Left colon (tissue), 2 donors: ENCODE measurements around the gene WNT2B. TPM values are rescaled to one million over a fixed set of nuclear protein-coding genes. Genes with fewer than 3 reads are reported as not detected.
A peak's percentile ranks its signal among the peaks of the same experiment; 100 is the strongest.

ENCODE experiments used
- ATAC-seq: fragments of 200-7000 bp; cut with Tn5 transposase; one replicate; pipeline ENCODE4 v1.9.1; 2020; ENCODE audit warnings: mild to moderate bottlenecking, moderate library complexity
- DNase-seq, 2 donors: peaks; one replicate each; pipeline ENCODE4 v3.0.0-alpha.2; 2020
- intact Hi-C, 2 donors: fragments of 100-400 bp; cut with DNase I in 1 of 2; cut with micrococcal nuclease in 1 of 2; formaldehyde crosslinking; loops; one replicate each; pipeline versions ENCODE4 v1.11.2 to v1.14.0; 2022; cut with DNase I, micrococcal nuclease
- total RNA-seq, 2 donors: library from RNA; stranded (reverse); fragmentation: NEBNext Ultra II Directional; extraction: Animal tissue kit (Norgen Biotek cat#: 25700); gene quantifications; one replicate each; pipeline ENCODE4 v1.2.1, GENCODE V29; 2021
- donor health status: DM: no; HTN: no; CAD: no.
- donor health status: DM: yes; HTN: yes; CAD: no.

WNT2B gene
- total RNA-seq, 2 donors from 2014 or later, result 7.1 to 8.8 TPM

GRCh38 chr1:112501810-112502641 is 6.7 kb upstream of the WNT2B start:
- intact Hi-C loops, result loop anchor here in 1 of 2 donors (10.0 kb wide), 1 partner anchor 203 kb away; the partner anchor contains the start of gene RHOC
- ATAC-seq, result peak; percentile 86
- peak; percentile 69 to 82 for DNase-seq

- intact Hi-C loops, result loop anchor here in 1 of 2 donors (10.0 kb wide), 1 partner anchor 202 kb away; the partner anchor contains the start of gene RHOC
- no peak for ATAC-seq
- no peak for DNase-seq
Measured at GRCh38 chr1:112502826-112503225, 5.9 kb upstream of the WNT2B start.

GRCh38 chr1:112504001-112504660 is 4.6 kb upstream of the WNT2B start:
- DNase-seq, result no peak
- ATAC-seq, result no peak
- intact Hi-C loops, result loop anchor here in 1 of 2 donors (10.0 kb wide), 1 partner anchor 201 kb away; the partner anchor contains the start of gene RHOC

- DNase-seq (no peak), ATAC-seq (no peak)
- intact Hi-C loops, result loop anchor here in 1 of 2 donors (10.0 kb wide), 1 partner anchor 200 kb away; the partner anchor contains the start of gene RHOC
Measured at GRCh38 chr1:112504661-112505399, 3.9 kb upstream of the WNT2B start.

GRCh38 chr1:112505400-112505785 is 3.4 kb upstream of the WNT2B start:
- DNase-seq (no peak), ATAC-seq (no peak)
- intact Hi-C loops, result loop anchor here in 1 of 2 donors (10.0 kb wide), 1 partner anchor 199 kb away; the partner anchor contains the start of gene RHOC

GRCh38 chr1:112505878-112506277 is 2.9 kb upstream of the WNT2B start:
- ATAC-seq, result no peak
- intact Hi-C loops, result loop anchor here in 1 of 2 donors (10.0 kb wide), 1 partner anchor 199 kb away; the partner anchor contains the start of gene RHOC

GRCh38 chr1:112506306-112506705 is 2.5 kb upstream of the WNT2B start:
- no peak for ATAC-seq
- intact Hi-C loops, result loop anchor here in 1 of 2 donors (10.0 kb wide), 1 partner anchor 198 kb away; the partner anchor contains the start of gene RHOC

More at GRCh38 chr1:112505878-112506277, 2.9 kb upstream of the WNT2B start:
- no peak for DNase-seq

GRCh38 chr1:112506731-112507130 is 2.0 kb upstream of the WNT2B start:
- ATAC-seq (no peak), DNase-seq (no peak)
- intact Hi-C loops, result loop anchor here in 1 of 2 donors (10.0 kb wide), 1 partner anchor 198 kb away; the partner anchor contains the start of gene RHOC

More at GRCh38 chr1:112506306-112506705, 2.5 kb upstream of the WNT2B start:
- DNase-seq, result no peak

GRCh38 chr1:112507336-112507735 is 1.4 kb upstream of the WNT2B start:
- intact Hi-C loops, result loop anchor here in 1 of 2 donors (10.0 kb wide), 1 partner anchor 197 kb away; the partner anchor contains the start of gene RHOC
- no peak for DNase-seq
- ATAC-seq, result no peak

GRCh38 chr1:112507921-112508277 is 866 bp upstream of the WNT2B start:
- intact Hi-C loops, result loop anchor here in 1 of 2 donors (10.0 kb wide), 1 partner anchor 197 kb away; the partner anchor contains the start of gene RHOC
- DNase-seq (peak in 1 of 2 donors; percentile 28), ATAC-seq (peak; percentile 29)

- intact Hi-C loops, result loop anchor here in 1 of 2 donors (10.0 kb wide), 1 partner anchor 196 kb away; the partner anchor contains the start of gene RHOC
- peak; percentile 60 for ATAC-seq
- DNase-seq, result peak in 1 of 2 donors; percentile 37
Measured at GRCh38 chr1:112509005-112509659, 367 bp downstream of the WNT2B start.

- ATAC-seq, result no peak
- no peak for DNase-seq
- intact Hi-C loops, result loop anchor here in 1 of 2 donors (10.0 kb wide), 1 partner anchor 195 kb away; the partner anchor contains the start of gene RHOC
Measured at GRCh38 chr1:112509660-112510178, 954 bp downstream of the WNT2B start.

GRCh38 chr1:112510340-112510739 is 1.6 kb downstream of the WNT2B start:
- ATAC-seq, result no peak
- DNase-seq, result no peak
- intact Hi-C loops, result no loop called here

GRCh38 chr1:112511897-112512296 is 3.1 kb downstream of the WNT2B start:
- DNase-seq (no peak), ATAC-seq (no peak)
- intact Hi-C loops, result no loop called here

GRCh38 chr1:112513112-112513870 is 4.5 kb downstream of the WNT2B start:
- intact Hi-C loops, result no loop called here
- DNase-seq, result peak in 1 of 2 donors; percentile 25
- no peak for ATAC-seq

GRCh38 chr1:112514901-112515300 is 6.1 kb downstream of the WNT2B start:
- DNase-seq, result no peak
- no peak for ATAC-seq
- intact Hi-C loops, result no loop called here
